ENCODE measurements around the gene STRA6.

Gene STRA6, protein sequence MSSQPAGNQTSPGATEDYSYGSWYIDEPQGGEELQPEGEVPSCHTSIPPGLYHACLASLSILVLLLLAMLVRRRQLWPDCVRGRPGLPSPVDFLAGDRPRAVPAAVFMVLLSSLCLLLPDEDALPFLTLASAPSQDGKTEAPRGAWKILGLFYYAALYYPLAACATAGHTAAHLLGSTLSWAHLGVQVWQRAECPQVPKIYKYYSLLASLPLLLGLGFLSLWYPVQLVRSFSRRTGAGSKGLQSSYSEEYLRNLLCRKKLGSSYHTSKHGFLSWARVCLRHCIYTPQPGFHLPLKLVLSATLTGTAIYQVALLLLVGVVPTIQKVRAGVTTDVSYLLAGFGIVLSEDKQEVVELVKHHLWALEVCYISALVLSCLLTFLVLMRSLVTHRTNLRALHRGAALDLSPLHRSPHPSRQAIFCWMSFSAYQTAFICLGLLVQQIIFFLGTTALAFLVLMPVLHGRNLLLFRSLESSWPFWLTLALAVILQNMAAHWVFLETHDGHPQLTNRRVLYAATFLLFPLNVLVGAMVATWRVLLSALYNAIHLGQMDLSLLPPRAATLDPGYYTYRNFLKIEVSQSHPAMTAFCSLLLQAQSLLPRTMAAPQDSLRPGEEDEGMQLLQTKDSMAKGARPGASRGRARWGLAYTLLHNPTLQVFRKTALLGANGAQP

DNA sequence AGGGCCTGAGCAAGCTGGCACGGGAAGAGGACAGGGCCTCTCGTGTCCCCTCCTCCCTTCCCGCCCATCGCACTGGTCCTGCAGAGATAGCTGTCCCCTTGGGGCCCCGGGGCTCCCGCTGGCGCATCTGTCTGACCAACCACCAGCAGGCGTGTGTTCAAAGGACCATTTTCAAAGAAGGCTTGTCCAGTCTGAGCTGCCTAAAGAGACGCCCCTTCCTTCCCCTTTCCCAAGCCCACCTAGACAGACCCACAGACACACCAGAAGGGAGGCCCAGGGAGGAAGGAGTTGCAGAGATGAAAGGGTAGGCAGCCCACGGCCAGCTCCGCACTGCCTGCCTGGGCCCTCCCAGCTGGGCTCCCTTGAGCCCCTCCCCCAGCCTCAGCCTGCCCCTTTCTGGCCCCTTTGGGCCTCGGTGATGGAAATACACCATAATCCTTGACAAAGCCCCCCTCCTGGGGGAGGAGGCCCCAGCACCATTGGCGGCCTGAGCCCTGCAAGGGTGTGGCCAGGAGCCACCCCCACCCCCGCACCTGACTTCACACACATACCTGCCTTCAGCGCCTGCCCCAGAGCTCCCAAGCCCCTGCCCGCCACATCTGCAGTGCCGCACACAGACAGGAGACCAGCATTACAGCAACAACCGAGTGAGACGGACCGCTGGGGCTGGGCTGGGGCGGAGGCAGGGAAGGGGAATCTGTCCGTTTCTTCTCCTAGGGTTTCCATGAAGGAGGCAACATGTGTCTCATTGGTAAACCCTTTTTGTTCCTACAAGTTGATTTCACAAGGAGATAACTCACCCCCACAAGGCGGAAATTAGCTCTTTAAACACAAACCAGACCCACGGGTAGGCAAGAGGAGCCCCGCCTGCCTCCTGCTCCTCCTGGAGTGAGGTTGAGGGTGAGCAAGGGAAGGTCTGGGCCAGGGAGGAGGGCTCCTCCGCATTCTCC is at the start of gene STRA6:
STRA6 (minus strand) TSS at position 336 of the 950 bp plus-strand sequence. CDS start 520 bp downstream, outside the sequence.
- peak; percentile 97 for DNase-seq

DNA sequence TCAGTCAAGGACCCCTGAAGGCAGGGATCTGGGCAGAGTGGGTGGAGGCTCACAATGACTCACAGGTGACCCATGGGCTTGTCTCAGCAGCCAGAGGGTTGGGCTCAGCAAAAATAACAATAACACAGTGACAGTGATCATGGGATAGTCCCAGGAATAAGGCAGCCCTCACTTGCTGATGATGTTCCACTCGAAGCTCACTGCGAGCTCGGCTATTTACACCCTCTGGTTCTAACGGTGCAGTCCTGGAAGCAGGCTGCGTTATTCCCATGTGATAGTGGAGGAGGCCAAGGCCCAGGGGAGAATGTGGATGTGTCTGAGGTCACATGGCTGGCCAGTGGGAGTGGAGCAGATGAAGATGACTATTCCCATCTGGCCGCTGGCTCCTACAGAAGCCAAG is 49.7 kb upstream of the STRA6 start:
- no peak for DNase-seq

DNA sequence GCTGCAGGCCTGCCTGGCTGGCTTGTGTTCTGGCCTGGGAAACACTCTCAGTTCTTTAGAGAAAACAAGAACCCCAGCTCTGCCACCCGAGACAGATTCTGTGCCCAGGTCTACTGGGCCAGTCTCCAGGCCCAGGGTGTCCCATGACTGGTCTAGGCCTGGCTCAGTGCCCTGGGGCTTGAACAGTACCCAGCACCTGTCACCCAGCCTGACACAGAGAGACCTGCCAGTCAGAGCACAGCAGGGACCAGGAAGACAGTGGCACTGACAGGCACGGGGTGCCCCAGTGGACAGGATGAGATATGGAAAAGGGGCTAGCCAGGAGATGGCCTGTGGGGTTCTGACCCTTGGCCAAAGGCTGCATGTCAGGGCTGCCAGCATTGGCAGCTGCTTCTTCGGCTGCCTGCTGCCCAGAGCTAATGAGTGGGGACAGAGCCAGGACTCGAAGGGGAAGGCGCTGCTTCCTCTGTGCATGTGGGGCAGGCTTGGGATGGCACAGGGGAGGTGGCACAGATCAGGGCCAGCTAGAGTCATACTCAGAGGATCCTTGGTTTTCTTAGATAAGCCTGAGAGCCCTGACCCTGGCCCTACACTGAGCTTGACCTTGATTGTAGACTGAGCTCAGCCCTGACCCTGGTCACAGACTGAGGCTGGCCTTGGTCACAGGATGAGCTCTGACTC is 48.7 kb upstream of the STRA6 start:
- DNase-seq = peak; percentile 13

DNA sequence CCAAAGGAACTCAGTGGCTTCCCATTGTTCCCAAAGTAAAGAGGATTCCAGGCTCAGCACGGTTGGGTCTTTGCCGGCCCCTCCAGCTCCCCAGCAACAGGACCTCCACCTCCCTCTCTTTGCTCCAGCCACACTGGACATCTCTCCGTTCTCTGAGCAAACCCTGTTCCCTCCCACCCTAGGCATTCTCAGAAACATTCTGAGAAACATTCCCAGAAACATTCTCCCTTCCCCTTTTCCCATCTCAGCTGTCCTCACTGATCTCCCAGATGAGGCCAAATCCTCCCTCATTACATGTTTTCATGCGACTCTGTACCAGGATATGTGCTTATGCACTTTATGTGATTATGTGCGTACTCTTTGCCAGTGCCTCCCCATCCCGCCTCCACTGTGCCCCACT is 47.7 kb upstream of the STRA6 start:
- DNase-seq = no peak

DNA sequence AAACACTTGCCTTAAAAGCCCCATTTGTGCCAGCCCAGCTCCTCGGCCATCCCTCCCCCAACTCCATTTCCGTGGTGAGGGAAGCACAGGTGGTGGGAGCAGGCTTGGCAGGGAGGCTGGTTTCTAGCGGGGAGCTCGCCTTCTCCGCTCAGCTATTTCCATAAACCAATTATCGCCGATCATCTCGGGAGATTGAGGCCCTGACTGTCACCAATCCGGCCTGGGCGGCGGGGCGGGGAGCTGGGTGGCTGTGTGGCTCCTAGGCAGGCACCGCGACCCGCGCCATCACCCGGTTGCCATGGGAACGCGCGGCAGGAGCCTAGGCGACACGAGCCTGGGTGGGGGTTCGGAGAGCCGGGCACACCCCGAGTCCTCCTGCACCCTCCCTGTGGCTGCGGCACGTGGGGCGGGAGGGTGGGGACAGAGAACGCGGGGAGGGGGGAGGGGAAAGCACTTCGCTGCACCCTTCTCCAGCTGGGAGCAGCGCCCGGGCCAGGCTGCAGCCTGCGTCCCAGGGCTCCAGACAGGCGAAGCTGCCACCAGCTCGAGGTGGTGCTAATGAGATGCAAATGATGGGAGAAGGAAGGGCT is 42.9 kb upstream of the STRA6 start:
- peak; percentile 93 for DNase-seq

DNA sequence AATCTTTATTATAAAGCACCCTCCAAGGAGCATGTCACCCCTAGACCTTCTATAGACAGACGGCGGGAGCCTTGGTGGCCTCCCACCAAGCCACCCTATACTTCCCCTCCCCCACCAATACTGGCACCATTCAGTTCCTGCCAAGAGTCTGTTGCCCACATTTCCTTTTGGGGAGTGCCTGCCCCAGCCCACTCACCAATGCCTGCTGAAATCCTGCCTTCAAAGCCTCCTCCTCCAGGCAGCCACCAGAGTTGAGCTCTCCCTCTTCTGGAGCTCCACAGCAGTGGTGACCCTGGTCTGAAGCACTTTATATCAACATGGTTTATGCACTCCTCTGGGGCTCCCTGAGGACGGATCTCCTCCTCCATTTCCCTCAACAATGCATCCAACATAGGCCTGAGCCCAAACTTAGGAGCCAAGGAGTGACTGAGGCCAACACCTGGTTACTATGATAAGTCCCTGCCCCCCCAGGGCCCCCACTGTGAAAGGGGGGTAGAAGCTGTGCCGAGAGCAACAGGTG is 42.3 kb upstream of the STRA6 start:
- DNase-seq = no peak

DNA sequence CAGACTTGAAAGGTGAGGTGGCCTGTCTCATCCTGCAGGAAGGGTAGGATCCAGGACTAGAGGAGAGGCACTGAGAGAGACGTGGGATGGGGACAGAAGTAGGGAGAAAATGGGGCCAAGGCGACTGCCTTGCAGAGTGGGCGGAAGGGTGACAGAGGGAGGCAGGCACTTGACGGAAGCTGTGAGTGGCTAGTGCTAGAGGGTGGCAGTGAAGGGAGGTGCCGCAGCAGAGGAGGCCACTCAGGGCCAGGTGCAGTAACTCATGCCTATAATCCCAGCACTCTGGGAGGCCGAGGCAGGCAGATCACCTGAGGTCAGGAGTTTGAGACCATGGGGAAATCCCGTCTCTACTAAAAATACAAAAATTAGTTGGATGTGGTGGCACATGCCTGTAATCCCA is 40.8 kb upstream of the STRA6 start:
- DNase-seq = peak; percentile 39

DNA sequence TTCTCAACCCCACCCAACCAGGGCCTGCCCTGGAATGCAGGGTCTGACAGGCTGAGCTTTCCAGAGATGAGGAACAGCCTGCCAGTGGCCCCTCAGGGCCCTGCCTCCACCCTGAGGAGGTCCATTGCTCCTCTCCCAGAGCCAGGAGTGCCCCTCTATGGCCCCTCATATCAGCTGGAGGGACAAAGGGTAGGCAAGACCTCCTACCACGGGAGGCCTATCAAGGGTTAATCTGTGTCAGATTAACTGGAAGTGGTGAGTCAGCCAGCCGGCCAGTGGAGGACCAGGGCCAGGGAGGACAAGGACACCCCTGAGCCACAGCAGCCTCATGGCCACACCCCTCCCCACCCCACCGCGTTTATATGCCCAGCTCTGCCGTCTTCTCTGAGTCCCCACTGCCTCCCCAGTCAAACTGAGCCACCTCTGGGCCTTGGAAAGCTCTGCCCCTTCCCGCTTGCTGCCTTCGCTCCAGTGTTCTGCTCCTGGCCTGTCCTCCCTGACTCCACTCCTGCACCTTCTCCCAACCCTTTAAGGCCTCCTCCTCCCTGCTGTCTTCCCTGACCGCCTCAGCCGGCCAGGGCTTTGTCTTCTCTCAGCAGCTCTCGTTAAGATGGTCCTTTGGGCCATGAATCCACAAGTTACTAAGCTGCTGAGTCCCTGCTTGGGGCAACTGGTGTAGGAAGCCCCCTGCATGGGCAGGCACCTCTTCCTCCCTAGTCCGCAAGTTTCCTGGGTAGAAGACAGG is 40.0 kb upstream of the STRA6 start:
- no peak for DNase-seq

DNA sequence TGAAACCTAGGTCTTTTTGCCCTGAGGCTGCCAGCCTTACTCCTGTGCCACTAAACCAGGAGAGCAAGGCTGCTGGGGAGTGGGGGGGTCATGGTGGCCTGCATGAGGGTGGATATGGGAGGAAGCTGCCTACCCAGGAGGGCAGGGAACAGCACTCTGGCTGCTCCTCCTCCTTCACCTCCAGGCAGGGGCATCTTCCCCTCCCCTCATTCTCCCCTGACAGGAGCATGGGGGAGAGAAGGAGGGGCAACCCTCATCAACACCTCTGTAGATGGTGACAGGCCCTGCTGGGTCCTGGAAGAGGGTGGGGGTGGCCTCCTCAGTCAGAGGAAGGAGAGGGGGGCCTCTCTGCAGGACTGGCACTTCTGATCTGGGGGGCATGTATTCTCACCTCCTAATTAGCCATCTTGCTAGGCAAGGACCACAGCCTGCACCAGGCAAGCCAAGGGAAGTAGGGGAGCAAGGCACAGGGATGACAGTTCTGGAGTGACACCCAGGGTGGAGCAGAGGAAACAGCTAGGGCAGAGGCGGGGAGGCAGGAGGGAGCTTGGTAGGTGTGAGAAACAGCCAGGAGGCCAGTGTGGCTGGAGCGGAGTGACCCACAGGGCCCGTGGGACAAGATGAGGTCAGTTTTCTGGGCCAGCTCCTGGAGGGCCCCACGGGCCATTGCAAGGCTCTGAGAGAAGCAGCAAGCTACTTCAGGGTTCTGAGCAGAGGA is 38.5 kb upstream of the STRA6 start:
- DNase-seq = peak; percentile 70

DNA sequence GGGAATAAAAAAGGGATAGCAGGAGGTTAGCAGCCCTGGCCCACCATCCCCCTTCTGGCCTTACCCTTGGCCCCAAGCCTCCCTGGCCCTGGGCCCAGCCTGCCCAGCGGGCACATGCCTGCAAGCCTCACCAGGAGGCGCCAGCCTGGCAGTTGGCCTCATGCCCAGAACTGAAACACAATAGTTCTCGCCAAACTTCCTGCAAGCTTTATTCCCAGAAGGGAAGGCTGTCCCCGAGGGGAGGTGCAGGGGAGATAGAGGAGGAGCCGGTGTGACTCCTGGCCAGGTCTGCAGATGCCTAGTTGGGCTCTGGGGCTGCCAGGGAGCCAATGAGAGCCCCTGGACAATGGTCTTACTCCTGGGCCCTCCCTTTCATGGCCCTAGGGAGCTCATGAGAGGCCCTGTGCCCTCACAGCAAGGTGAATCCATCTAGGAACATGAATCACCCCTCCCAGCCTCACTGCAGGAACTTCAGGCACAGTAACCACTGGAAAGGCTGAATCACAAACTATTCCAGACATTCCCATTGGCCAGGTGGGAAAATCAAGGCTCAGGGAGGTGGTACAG is 37.5 kb upstream of the STRA6 start:
- peak; percentile 98 for DNase-seq

DNA sequence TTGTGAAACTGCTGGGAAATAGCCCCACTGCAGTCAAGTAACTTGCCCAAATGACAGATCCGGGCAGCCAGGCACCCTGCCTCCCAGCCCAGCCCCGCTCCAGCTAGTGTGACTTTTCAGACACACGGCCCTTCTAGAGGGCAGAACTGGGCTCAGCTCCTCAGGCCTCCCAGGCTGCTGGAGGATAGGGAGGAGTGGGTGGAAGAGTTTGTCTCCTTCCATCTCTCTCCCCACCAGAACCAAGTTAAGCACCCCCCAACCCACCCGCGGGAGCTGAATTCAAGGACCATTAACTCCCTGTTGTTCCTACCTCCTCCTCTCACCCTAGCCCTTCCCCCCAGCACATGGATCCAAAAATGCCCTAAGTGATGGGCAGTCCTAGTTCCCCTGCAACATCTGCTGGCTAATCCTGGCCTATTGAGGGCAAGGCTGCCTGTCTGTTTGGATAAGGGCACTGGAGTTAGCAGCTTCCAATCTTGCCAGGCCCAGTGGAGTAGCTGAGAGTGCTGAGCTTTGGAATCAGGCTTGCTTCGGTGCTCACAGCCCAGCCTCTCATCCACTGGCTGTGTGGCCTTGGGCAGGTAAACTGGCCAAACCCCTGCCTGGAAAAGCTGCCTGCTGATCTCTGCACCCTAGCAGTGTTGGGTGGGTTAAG is 36.6 kb upstream of the STRA6 start:
- DNase-seq = peak; percentile 93

DNA sequence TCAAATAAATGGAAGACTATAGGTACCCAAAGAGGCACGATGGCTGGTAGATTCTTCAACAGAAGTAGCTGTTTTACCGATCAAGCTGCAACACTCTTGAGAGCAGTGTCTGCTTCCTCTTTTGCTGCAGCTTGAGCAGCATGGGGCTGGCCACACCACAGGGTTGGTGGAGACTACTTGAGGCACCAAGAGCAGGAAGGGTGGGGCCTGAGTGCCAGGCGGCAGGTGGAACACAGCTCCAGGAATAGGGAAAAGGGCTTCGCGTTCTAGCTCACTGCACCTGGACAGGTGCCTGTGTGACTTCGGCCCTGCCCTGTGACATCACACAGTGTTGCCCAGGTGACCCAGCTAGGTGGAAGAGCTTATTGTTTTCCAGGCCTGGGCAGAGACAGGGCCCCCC is 33.4 kb upstream of the STRA6 start, which contains the start of gene CCDC33:
CCDC33 (plus strand) TSS at position 365 of the 400 bp plus-strand sequence. CDS start 394 bp downstream, outside the sequence.
- DNase-seq = peak; percentile 89

DNA sequence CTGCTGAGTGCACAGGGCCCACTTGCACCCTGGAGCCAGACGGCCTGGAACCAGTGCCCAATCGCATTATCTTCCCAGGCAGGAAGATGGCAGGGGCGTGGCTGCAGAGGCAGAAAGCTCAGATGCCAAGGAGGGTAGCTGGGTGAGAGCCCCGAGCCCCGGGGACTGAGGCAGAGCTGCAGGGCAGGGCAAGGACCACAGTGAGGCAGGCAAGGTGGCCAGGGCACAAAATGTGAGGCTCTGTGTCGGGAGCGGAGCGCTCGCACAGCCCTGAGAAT is 31.9 kb upstream of the STRA6 start:
- DNase-seq = peak; percentile 66

DNA sequence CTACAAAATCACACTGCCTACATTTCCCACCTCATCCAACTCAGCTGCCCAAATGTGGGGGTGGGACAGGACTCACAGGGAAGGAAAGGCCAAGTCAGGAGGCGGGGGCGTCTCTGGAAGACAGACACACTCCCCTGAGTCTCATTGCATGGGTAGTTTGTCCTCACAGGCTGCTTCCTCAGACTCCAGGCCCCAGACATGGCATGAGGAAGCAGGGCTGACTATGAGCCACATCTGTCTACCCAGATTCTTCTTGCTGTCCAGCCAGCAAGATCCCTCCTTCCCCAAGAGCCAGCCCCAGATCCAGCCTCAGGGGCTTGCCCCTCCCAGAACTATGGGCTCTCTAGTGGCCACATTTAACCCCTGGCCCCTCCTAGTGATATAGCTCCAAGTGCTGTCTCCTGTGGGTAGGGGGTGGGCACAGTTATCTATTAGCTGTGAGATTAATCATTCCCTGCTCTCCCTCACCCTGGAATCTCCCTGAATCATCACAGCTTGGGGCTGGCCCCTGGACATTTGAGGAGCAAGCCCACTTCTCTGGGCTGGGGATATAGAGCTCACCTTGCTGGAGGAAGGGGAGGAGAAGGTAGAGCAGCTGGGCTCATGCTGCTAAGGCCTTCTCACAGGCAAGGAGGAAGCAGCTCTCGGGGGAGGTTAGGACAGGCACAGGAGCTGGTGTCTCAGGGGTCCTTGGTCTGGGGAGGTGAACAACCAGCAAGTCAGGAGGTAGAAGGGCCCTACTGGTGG is 31.4 kb upstream of the STRA6 start:
- peak; percentile 66 for DNase-seq

DNA sequence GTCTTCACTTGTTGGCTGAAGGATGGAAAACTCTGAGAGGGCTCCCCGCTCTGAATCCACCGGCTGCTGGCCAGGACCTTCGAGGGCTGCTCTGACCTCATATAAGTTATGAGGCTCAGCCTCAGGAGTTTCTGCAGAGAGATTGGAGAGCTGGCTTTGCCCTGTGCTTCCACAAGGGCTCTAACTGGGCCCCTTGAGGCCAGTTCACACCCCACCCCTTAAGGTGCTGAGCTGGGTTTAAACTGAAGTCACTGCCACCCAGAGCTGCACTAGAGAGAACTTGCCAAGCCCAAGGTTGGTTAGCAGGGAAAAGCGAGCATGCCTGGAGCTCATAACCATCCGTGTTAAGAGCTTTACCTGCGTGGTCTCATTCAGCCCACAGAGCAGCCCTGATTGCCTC is 30.8 kb upstream of the STRA6 start:
- no peak for DNase-seq

DNA sequence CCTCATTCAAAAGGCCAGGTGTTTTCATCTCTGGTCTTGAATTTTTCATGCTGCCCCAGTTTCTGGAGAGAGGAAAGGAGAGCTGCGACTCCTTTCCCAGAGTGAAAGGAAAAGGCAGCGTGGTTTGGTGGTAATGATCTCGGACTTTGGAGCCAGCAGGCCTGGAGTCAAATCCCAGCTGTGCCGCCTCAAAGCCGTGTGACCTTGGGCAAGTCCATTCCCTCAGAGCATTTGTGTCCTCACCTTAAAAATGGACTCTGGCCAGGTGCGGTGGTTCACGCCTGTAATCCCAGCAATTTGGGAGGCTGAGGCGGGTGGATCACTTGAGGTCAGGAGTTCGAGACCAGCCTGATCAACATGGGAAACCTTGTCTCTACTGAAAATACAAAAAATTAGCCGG is 28.9 kb upstream of the STRA6 start:
- no peak for DNase-seq

DNA sequence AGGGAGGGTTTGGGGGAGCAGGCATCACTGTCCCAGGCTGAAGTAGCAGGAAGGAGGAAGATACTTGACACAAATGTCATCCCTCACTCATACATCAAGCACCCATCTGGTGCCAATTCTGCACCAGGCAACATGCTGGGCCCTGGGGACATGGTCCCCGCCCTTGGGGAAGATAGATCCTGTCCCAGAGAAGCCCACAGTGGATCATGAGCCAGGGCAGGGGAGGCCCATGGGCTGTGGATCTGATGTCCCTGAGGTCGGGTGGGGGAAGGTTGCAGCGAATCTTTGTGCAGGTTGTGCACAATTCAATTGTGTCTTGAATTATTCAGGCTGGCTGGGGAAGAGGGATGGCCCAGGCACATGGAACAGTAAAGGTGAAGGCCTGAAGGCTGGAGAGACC is 27.1 kb upstream of the STRA6 start:
- peak; percentile 17 for DNase-seq

DNA sequence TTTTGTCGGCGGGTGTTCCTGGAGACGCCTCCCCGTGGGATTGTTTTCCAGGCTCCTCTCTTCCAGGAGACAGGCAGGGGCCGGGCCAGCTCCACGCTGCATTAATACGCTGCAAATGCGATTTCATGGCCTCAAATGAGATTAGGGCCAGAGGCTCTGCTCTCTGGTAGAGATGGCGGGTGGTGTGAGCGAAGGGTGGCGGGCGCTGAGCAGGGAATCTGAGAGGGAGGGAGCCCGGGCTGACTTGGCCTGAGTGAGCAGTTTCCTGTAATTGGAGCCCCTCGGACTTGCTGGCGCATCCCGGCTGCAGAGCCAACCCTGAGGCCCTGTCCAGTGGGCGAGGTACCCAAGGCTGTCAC is 26.1 kb upstream of the STRA6 start:
- peak; percentile 87 for DNase-seq

Measured in NCI-H69 (cell line).